NCI-H526 treated with DMSO at 0.1 percent for 48 hours (cell line): ENCODE results near the gene HNRNPH3.

ENCODE experiments used
- DNase-seq: peaks from one replicate; lab custom pipeline; 2025; lab: John Stamatoyannopoulos, UW

Gene HNRNPH3

DNA sequence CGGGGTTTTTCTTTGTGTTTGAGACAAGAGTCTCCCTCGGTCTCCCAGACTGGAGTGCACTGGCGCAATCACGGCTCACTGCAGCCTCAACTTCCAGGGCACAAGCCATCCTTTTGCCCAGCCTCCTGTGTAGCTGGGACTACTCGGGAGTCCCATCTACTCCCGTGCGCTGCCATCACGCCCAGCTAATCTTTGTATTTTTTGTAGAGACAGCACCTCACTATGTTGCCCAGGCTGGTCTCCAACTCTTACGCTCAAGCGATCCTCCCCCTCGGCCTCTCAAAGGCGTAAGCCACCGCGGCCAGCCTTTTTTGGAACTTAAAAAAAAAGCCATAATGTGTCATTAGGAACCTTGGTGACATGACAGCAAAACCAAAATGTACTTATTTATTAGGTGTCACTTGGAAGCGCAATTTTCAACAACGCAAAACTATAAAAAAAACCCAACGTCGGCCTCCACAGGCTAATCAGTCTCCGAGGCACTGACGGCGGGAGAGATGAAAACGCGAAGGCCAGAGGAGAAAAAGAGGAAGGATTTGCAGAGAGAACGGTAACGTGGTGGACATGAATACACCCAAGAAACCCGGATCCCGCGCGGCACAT, 911 bp upstream of the HNRNPH3 start:
- no peak for DNase-seq

DNA sequence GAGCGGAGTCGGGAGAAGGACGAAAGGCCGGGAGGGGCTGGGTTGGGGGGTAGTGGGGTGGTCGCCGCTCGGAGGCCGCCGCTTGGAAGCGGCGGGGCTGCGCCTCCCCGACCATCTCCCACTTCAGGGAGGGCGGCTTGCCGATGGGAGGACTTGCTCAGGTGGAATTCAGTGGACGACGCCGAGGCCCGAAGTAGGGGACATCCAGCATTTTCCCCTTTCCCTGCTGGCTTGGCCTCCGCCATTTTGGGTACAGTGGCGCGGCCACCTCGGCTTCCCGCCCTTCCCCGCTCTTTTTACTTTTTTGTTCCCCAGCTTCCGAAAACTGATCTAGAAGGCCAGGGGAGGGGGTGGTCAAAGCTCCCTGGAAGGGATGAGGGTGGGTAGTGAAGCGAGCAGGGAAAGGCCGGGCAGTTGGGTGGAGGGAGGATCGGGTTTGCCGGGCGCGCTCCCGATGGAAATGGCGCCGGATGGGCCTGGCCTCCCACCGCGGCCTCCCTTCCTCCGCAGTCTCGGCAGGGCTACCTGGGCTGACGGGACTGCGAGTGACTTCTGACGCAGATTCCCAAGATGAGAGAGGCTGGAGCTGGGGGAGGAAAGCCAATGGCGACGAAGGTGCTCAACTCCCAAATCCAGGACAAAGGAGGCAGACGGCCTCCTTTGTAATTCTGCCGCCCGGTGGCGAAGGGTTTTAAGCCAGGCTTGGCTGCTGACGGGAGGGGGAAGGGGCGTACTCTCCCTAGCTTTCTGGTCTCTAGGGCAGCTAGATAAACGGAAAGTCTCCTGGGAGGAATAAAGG, 594 bp downstream of the HNRNPH3 start, which contains the start of gene PBLD:
Gene PBLD (minus strand): TSS at position 670 of the 799 bp plus-strand sequence. CDS start 26,084 bp downstream, outside the sequence.
- DNase-seq = peak; percentile 33

DNA sequence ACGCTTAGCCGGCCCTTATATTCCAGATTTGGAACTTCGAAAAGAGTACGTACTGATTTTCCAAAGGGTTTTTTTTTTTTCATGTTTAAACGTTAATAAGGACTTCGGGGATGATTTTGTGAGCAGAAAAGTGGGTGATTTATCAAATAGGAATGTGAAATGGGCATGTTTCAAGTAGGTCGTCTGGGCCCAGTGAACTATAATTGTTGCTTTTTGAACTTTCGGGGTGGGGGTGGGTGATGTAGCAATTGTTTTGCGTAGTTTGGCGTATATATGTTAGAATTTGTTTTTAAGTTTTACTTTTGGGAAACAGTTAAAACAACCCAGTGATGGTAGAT, 1.2 kb downstream of the HNRNPH3 start:
- no peak for DNase-seq

DNA sequence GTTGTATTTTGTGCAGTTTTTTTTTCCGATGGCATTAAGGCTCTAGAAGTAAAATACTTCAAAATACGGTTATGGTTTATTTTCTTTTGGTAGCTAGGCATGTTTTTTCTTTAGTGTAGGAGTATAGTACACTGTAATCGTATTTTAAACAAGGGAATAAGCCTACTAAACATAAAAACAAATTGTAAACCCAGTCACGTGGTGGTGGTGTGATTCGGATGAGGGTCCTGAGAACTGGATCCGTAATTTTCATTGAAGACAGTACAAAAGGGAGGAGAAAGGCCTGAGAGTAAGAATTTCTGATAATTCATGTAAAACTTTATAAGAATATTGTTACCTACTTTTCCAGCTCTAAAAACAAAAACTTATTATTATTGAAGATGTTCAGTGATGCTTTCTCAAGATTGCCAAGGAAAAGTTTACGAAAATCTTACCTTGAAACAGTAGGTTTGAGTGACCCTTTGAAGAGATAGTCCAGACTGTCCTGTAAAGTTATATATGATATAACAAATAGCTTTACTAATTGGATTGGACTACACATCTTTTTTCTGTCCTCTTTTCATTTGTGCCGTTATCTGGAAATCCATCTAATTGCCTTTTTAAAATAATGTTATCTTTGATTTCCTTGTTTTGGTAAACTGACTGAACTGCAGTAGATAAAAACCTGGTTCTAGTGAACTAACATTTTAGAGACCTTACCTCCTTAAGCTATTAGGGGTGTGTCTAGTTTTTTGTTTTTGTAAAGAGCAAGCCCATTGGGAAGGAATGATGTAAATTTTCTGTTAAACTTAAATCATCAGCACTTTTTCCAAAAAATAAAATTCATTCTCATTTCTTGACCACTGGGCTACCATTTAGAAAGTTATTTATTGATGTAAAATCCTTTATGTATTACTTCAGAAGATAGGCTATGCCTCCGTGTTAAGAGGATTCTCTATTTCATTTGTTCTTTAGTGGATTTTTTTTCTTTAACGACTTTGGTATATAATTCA, 1.9 kb downstream of the HNRNPH3 start:
- no peak for DNase-seq

DNA sequence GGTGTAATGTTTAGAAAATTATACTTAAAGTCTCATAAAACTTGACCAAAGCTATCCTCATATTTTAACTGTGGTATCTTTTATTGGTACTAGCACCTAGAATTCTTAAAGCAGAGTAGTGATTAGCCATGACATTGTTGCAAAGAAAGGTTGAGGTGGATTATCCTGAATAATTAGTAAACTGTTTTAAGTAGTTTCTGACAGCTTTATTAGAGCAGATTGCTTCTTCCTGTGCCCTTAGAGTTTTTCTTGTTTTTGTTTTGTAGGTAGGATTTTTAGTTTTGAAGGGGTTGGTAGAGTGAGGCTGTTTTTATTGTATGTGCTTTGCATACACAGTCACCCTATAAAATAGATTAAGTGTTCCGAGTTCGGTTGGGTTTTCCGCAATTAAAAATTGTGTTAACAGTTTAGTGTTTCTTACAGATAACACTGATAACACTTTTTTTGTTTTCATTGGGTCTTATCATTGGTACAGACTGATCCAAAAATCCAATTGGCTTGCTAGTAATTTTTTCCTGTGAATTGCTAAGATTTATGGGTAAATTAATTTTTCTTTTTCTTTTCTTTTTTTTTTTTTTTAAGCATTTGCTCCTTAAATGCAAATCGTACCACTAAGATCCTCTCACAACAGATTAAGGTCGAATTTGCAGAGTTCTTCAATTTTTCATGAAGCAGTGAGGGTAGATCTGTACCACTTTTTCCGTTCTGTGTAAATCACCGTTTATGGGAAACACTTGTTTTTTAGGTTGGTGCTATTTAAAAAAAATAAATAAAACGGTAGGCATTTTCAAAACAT, 3.0 kb downstream of the HNRNPH3 start:
- DNase-seq = no peak

DNA sequence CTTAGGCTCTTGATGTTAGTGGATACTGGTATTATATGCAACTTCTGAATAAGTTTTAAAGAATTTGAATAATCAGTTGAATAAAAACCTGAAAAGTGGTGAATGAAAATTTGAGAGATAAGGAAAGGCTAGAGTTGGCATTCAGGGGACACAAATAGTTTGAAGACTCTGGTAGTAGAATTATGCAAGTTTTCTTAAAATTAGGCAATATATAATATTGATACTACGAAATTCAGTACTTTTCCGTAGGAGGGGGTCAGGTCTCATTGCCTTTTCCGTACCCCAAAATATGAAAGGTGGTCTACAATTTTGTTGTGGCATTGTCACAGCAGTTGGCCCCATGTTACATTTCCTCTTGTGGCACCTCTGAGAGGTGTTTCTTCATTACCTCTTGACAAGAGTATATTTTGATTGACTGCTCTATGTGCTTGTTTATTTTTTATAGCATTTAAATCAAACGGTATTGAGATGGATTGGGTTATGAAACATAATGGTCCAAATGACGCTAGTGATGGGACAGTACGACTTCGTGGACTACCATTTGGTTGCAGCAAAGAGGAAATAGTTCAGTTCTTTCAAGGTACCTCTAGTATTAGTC, 5.0 kb downstream of the HNRNPH3 start:
- no peak for DNase-seq

DNA sequence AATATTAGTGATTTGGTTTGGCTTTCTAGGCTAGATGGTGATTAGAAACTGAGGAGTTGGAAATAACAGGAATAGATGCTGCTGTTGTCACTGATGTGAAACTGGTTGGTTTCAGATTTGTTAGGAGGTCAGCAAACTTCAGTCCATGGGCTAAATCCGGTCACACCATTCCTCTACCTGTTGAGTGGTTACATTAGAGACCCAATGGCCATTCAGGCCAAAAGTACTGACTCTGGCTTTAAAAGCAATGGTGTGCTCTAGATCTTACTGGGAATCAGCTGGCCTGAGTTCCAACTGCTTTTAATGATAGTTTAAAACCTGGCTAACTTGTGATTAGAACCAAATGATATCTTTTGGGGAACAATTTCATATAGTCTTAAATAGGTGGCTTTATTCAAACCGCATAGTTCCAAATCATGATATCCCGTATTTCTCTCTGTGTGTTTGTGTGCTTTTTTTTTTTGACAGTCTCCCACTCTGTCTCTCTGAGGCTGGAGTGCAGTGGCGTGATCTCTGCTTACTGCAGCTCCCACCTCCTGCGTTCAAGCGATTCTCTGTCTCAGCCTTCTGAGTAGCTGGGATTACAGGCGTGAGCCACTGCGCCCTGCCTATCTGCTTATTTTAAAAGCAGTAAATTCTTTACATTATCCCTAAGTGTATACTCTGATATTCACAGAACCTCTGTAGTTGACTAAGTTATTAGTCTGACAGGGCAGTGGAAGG, 8.7 kb downstream of the HNRNPH3 start:
- DNase-seq = no peak

DNA sequence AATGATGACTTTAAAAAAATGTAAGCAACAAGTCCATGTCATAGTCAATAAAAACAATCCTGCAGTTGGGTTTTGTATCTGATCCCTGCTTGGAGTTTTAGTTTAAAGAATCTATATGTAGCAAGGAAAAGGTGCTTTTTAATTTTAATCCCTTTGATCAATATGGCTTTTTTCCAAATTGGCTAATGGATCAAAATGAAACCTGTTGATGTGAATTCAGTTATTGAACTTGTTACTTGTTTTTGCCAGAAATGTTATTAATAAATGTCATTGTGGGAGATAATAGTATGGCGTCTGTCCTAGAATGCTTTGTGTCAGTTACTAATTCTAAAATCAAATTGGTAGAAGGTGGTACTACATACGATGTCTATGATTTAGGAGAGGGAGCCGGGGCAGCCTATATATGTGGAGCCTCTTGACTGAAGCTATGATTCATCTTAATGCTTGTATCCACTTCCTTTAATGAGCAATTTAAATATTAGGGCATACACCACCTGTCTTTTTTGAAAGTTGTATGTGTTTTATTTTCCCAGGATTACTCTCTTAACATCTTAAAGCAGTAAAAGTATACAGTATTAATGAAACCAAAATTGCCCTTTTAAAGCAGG, 11.1 kb downstream of the HNRNPH3 start:
- no peak for DNase-seq

DNA sequence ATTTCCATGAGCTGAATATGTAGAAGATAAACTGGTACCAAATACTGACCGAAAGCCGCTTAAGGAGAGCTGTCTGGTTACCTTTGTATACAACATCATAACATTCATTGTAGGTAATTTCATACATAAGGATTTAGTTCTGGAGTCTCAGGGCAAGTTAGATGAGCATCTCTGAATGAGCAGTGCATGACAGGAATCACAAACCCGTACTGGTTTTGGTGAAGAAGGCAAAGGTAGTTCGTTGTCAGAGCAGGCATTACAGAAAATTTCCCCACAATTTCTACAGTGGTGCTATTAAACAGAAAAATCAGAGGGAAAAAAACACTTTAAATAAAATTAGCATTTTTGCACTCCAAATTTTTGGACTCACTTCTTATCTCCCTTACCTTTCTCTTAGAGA, 13.8 kb downstream of the HNRNPH3 start:
- DNase-seq = no peak

DNA sequence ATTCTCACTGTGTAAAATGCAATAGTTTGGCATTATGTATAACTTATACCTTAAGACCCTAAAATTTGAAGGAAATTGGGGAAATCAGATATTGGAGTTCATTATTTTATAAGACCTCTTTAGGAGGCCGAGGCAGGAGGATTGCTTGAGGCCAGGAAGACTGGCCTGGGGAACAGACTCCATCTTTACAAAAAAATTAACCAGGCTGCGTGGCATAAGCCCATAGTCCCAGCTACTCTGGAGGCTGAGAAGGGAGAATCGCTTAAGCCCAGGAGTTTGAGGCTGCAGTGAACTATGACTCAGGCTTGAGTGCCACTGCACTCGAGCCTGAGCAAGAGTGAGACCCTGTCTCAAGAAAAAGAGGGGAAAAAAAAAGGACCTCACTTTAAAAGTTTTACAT, 14.9 kb downstream of the HNRNPH3 start:
- no peak for DNase-seq

DNA sequence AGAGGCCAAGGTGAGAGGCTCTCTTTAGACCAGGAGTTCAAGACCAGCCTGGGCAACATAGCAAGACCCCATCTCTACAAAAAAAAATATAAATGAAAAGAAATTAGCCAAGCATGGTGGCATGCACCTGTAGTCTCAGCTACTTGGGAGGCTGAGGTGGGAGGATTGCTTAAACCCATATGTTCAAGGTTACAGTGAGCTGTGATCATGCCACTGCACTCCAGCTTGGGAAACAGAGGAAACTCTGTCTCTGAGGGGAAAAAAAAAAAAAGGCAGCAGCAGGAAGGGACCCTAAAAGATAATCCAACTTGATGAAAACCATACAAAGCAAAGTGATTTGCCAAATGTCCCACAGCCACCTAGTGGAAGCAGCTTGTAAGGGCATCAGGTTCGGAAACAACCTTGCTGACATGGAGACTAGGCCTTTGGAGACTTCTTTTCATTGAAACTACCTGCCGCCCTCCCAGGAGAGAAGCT, 16.4 kb downstream of the HNRNPH3 start:
- no peak for DNase-seq

DNA sequence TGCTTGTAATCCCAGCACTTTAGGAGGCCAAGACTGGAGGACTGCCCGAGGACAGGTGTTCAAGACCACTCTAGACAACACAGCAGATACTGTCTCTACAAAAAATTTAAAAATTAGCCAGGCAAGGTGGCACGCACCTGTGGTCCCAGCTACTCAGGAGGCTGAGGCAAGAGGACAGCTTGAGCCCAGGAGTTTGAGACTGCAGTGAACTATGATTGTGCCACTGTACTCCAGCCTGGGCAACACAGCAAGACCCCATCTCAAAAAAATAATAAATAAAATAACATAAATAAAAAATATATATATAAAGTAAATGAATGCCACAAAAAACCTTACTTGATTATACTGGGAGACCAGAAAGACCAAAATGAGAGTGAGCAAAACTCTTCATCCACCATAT, 21.7 kb downstream of the HNRNPH3 start:
- no peak for DNase-seq

DNA sequence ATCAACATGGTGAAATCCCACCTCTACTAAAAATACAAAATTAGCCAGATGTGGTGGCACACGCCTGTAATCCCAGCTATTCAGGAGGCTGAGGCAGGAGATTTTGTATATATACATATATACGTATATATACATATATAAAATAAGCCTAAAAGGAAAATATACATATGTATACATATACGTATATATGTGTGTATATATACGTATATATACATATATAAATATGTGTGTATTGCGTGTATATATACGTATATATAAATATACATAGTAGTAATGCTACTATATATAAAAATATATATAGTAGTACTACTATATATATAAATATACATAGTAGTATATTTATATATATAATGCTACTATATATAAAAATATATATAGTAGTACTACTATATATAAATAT, 27.3 kb downstream of the HNRNPH3 start:
- no peak for DNase-seq

DNA sequence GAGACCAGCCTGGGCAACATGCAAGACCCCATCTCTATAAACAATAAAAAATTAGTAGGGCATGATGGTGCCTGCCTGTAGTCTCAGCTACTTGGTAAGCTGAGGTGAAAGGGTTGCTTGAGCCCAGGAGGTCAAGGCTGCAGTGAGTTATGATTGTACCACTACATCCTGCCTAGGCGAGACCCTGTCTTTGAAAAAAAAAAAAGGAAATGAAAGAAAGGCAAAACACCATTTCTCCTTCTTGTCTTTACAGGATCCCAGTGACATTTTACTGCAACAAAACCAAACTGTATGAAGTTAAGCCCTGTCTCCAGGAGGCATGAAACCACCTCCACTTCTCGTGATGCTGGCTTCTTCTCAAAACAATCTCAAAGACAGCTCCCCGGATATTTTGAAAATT, 30.7 kb downstream of the HNRNPH3 start:
- no peak for DNase-seq

DNA sequence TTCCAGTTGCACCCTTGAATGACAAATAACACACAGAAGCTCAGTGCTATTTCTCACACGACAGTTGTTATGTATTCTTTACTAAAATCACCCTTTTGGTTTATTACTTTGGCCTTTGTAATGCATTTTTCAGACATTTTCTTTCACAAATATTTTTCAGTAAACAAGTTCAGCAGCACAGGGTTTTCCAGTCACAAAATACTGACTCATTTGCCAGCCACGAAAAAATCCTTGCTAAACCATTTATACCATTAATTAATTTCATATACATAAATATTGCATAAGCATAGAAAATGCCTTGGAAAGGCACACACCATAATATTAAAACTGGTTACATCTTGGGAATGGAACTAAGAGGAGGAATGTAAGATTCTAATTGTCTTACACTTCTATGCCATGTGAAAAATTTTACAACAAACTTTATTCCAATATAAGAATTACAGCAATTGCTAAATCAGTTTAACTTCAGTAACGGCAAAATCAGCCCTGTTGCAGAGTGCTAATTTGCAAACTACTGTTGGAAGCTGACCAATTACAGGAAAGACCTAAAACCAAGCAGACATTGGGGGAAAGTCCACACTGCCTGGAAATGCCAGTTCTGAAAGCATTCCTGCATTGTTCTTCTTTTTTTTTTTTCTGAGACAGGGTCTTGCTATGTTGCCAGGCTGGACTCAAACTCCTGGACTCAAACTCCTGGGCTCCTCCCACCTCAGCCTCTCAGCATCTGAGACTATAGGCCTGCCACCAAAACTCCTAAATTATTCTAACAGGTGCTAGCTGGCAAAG, 32.4 kb downstream of the HNRNPH3 start:
- DNase-seq = no peak

DNA sequence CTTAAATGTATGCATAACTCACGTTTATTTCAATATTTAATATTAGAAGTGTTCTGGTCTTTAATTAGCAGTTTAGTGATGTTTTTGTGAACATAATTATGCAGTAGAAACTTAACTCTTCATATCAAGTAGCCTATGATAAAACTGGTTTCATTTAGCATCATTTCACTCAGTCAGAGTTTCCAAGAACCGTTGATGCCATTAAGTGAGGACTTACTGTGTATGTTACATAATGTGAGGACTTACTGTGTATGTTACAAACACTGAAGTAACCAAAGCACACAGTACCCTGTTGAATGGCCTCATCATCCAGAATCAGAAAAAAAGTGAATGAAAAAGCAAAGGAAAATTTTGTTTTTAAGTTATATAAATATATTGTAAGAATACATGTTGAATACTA, 33.7 kb downstream of the HNRNPH3 start:
- no peak for DNase-seq

DNA sequence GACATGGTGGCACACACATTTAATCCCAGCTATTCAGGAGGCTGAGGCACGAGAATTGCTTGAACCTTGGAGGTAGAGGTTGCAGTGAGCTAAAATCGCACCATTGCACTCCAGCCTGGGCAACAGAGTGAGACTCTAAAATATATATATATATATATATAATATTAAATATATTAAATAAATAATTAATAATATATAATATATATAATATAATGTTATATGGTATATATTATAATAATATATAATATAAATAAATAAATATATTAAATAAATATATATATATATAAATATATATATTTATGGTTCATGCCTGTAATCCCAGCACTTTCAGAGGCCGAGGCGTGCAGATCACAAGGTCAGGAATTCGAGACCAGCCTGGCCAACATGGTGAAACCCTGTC, 34.7 kb downstream of the HNRNPH3 start:
- no peak for DNase-seq

DNA sequence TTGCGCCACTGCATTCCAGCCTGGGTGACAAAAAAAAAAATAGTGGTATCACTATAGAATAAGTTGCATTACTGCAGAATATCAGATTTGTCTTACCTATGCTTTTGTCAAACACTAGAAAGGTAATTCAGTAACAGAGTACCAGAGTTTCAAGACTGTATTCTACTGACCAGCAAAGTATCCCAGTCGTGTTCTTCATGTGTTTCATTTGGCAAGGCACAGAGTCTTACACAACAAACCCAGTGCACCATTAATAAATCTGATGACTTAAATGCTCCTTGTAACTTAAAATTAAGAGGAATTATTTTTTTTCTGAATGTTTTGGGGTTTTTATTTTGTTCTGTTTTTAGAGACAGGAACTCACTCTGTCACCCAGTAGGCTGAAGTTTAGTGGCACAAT, 35.3 kb downstream of the HNRNPH3 start:
- DNase-seq = no peak

DNA sequence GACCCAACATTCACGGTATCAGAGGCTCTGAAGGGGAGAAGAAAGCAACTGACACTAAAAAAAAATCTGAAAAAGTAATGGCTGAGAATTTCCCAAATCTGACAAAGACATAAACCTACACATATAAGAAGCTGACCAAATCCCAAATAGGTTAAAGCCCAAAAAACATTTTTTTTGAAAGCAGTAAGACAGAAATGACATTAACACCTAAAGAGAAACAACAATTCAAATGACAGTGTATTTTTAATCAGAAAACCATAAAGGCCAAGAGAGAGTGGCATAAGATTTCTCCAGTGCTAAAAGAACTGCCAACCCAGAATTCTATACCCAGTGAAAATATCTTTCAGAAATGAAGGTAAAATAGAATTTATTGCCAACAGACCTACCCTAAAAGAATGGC, 39.7 kb downstream of the HNRNPH3 start:
- no peak for DNase-seq
